ENCODE measurements around the gene PITPNM3.

The PITPNM3 gene

DNA sequence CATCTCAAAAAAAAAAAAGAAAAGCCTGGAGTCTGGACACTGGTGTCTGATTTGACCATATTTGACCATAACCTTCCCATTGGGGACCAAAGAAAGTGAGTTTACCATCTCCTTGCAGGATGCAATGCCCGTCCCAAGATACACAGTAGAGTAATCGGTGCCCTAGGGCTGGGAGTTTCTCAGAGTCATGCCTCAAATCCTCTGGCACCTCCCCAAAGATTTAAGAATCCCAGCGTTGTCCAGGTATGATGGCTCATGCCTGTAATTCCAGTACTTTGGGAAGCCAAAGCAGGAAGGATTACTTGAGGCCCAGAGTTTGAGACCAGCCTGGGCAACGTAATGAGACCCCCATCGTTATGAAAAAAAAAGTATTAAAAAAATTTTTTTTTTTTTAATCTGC is 5.0 kb downstream of the PITPNM3 start:
- DNase-seq = no peak

DNA sequence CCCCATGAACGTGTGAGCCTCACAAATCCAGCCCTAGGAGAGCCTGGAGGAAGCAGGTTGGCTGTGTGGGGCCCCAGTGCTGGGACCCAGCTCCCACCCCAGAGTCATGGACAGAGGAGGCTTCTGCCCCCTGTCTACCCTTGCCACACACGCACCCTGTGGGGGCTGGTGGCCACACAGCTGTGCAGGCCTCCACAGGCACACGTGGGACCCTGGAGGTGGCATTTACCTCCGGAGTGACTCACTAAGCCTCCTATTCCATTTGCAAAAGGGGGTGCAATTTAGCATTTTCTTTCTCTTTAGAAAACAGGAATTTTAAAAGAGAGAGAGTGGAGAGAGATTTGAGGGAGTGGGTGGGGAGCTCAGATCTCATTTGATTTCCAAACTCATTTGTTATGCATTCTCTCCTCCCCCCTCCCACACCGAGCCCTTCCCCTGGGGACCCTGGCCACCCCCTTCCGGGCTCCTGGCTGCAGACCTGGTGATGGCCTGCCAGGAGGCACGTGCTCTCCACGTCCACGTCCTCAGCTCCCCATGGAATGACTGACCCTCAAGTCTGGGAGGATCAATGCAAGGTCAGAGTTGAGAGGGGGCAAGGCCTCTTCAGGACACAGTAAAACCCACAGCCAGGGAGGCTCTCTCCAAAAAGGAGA is 6.8 kb downstream of the PITPNM3 start:
- DNase-seq = no peak

DNA sequence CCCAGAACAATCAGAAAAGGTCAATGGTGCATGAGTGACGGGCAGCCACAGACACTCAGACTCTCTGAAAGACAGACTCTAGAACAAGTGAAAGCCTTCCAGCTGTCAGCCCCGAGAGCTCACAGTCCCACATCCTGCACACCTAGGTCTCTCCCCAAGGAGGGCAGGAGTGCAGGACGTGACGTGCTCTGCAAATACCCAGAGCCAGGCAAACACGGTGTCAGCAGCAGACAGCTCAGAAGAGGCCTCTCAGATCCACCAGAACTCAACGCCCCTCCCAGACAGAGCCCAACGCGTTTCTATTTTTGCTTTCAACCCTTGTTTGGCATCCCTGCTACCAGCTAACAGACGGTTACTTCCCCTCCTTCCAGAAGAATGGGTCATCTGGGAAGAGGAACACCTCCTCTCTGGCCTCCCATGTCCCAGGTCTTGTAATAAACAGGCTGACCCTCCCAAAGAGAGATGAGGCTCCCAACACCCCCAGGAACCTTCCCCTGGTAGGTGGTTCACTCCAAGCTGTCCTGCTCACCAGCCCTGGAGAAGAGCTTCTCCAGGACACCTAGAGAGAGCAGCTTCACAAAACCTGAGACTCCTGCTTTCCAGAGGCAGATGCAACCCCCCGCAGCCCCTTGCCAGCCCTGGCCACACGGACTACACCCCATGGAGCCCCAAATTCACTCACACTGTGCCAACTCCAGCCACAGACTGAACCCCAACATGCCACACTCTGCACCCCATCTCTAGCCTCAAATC is 7.6 kb downstream of the PITPNM3 start:
- DNase-seq = no peak

DNA sequence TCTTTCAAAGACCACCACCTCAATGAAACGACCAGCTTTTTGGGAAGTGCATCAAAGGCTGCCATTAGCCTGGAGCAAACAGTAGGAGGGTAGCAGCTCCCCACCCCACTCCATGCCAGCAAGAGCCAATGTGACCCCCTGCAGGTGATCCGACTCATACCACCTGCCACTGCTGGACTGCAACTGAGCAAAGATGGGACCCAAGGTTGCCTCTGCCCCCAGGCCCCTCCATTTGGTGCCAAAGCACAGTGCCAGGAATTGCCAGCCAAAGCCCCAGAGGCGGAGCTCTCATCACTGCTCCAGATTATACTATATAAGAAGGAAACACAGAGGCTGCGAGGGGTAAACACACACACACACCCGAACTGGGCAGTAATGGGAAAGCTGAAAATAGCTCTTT is 8.3 kb downstream of the PITPNM3 start:
- DNase-seq = no peak

DNA sequence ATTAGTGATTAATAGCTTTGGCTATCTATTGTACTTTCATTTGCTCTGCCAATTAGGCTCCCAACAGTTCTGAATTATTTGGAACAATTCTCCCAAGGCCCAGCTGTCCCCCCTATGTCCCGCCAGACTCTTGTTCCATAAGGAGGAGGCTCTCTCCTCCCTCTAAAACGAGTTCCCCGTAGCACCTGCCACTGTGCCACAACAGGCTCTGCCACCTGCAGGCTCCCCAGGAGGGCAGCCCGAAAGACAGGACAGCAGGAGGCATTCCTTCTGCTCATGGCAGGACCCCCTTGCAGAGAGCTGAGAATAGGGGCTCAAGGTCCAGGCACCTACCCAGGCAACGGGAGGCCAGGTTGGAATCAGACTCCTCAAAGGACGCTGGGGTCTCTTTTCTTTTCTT is 9.0 kb downstream of the PITPNM3 start:
- DNase-seq = no peak

DNA sequence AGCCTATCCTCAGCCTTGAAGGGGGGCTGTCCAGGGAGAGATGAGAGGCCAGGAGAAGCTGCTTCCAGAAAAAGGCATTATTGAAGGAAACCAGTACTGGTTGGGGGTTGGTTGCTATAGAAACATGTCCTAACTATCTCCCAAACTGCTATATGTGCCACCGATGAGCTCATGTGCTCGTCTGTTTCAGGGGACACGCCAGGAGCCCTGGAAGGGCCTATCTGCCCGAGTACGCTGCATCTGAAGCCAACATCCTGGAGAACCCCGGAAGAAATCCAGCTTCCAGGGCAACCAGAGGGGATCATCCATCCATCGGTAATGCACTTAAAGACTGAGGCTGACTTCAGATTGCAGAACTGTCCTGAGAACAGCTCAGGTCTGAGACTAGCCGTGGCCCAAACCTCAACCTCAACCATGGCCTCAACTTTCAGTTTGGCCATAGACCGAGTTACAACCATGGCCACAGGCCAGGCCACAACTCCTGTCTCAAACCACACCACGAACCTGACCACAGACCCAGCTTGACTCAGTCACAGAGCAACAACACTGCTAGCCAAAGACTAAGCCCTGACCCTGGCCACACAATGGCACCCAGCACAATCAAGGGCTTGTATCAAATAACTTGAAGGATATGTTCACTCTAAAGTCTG is 10.2 kb downstream of the PITPNM3 start:
- DNase-seq = no peak

DNA sequence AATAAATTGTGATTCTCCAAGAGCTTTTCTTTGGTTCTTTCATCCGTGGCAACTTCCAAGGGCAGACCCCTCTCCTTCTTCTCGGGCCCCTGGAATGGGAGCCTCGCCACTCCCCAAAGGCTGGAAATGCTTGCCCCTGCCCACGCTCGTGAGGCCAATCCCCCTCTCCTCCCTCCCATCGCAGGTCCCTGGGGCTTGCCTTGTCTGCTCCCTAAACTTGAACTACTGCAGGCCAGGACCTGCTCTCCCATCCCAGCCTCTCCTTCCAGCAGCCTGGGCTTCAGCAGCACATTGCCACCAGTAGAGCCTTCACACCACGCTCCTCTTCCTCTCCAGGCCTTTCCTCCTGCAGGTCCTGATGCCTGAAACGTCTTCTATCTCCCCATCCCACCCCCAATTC is 11.1 kb downstream of the PITPNM3 start:
- no peak for DNase-seq

DNA sequence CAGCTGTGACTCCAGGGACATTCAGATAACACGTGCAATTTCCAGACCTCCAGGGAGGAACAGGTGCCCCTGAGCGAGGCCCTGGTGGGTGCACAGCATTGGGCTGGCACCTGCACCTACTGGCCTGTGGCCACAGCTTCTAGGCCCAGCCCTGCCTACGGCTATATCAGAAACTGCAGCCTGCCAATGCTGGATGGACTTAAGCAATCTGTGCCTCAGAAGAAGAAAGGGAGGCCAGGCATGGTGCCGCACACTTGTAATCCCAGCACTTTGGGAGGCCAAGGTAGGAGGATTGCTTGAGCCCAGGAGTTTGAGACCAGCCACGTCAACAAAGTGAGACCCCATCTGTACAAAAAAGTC is 12.4 kb downstream of the PITPNM3 start:
- no peak for DNase-seq

DNA sequence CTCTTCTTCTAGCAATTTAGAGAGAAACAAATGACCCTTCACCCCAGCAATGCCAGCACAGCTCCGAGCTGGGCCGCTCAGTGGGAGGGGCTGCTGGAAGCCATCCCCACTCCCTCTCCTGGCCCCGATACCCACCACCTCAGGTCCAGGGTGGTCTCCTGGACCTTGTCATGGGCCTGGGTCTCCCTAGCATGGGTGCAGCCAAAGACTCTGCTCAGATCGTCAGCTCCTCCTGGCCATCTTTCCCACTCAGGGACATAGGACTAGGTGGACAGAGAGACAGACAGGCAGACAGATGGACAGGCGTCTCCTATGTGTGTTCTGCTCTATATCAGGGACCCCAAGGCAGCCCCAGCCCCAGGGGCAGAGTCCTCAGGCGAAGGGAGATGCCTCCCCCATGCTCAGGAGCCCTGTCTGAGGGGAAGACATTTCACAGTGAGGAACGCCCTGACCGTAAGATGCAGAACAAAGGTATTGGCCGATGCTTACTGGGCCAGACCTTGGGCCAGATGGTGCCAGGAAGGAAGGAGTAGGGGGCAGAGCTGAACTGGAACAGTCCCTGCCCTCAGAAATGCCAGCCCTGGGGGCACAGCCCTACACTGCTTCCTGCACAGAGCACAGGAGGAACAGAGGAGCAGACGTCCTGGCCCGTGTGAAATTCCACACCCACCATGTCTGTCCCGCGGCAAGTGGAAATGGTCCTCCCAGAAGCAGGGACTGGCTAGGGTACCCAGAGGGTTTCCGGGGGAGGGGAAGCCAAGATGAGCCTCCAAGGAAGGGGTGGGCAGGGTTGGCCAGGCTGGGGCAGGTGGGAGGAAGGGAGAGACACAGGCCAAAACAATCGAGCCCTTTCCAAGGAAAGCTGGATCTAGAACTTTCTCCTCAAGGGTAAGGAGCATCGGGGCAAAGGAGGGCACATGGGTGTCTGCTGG is 13.0 kb downstream of the PITPNM3 start:
- no peak for DNase-seq

DNA sequence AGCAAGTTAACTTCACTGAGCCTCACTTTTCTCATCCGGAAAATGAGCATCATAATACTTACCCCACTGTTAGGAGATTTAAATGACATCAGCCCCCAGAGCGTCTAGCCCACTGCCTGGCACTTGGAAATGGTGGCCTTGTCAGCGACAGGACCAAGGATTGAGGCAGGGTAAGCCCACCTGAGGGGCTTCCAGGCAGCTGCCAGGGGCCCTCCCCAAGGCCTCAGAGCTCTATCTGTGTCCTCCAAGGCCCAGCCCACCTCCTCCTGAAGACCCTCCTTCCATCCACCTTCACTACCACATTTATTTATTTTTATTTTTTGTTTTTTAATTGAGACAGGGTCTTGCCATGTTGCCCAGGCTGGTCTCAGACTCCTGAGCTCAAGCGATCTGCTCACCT is 13.8 kb downstream of the PITPNM3 start:
- no peak for DNase-seq

DNA sequence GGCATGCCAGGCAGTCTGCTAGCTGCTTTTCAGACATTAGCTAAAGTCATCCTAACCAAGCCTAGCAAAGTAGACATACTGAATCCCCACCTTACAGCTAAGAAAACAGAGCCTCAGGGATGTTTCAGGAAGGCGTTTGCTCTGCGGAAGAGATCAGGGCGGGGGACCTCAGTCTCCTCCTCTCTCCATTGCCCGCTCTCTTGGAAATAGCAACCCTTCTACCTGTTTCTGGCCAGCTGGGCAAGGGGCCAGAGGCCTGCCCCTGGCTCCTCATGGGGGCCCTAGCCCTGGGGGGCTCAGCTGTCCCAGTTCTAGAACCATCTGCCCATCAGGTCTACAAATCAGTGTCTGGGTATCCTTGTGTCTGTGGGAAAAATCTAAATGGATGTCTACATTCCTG is 14.5 kb downstream of the PITPNM3 start:
- no peak for DNase-seq

DNA sequence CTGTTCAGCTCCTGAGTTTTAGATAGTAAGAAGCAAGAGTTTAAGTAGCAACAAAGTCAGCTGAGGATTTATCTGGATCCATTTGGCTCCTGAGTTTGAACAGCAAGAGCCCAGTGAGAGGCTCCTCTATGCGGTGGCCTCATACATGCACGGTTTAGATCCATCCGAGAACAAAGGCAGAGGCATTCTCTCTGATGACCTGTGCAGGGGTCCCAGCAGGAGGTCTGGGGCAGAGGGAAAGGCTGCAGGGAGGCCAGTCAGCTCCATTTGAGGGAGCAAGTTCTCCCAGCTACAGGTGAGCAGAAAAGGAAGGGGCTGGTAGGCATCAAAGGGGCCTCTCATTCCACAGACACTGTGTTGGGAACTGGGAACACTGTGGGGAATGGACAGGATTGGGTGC is 16.5 kb downstream of the PITPNM3 start:
- no peak for DNase-seq

DNA sequence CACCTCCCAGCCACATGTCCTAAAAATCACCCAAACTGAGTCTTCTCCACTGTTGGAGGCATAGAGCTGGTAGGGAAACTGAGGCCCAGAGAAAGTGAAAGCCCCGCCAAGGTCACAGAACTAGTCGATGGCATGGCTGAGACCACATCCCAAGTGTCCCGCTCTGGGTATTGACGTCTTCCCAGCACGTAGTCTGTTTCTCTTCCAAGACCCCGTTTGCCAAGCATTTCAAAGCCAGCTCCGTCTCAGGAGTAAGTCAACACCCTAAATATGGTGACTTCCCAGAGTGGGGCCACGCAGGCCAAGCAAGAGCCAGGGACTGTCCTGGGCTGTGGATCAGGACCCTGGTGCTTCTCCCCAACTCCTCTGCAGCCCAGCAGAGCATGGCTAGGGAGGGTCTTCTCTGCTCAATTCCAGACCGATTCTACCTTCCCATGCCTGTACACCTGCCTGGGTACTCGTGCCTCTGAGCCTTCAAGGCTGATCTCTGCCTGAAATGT is 19.7 kb downstream of the PITPNM3 start:
- no peak for DNase-seq

DNA sequence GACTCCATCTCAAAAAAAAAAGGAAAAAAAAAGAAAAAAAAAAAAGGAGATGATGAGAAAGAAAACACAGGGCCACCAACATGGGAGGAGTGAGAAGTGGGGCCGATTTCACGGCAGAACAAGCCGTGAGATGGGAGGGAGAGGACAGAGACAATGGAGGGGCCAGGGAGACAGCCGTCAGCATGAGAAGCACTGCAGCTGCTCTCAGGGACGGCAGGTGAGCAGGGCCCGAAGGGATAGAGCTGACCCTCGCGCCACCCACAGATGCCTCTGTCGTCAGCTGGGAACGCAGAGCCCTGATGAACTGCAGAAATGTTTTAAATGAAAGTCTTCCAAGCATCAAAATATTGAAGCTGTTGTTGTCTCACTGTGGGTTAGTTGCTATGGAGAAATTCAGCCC is 20.3 kb downstream of the PITPNM3 start:
- DNase-seq = no peak

DNA sequence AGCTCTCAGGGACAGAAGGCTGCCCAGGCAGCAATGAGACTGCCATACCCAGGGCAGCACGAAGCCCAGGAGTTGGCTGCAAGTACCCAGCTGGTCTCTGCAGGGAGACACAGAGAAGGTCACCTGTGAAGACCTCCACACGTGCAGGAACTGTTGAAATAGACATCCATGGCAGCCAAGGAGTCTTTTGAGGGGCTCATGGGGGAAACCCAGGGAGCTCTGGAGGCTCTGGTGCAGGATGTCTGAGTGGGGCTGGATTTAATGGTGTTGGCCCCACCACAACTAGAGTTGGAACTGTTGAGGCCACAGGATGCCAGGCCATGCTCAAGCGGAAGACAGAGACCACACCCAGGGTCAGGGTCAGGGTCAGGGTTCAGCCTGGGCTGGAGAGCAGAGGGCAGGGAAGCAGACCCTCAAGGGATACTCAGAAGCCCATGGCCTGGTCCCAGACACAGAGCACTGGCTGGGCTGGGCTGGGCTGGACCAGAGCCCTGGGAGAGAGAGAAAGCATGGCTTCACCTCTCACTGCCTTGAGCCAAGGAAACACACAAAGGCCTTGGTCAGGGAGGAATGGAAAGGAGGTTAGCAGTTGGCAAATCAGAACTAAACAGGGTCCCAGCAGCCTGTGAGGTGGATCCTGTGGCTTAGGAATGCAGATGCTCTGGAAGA is 21.4 kb downstream of the PITPNM3 start:
- no peak for DNase-seq

DNA sequence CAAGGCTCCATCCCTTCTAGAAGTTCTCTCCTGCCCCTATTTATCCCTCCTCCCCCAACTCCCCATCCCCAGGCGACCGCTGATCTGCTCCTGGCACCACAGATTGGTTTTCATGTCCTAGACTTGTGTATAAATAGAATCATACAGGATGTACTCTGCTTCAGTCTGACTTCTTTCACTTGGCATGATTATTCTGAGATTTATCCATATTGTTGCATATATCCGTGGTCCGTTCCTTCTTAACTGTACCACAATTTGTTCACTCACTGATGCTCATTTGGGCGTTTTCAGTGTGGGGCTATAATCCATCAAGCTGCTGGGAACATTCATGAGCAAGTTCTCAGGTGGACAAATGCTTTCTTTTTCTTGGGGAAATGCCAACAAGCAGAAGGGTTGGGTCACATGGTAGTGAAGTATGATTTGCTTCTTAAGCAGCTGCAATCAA is 23.9 kb downstream of the PITPNM3 start:
- DNase-seq = no peak

DNA sequence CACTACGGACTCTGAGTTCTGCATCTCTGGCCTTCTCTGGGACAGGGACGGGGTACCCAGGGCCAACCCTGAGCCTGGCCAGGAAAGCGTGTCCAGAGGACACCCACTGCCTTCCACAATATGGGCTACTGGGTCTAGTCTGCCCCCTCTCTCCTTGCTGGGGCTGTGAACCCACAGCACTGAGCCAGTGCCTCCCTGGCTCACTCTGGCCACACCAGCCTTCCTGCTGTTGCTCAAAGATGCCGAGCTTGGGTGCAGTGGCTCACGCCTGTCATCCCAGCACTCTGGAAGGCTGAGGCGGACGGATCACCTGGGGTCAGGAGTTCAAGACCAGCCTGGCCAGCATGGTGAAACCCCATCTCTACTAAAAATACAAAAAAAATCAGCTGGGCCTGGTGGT is 24.8 kb downstream of the PITPNM3 start:
- DNase-seq = no peak

DNA sequence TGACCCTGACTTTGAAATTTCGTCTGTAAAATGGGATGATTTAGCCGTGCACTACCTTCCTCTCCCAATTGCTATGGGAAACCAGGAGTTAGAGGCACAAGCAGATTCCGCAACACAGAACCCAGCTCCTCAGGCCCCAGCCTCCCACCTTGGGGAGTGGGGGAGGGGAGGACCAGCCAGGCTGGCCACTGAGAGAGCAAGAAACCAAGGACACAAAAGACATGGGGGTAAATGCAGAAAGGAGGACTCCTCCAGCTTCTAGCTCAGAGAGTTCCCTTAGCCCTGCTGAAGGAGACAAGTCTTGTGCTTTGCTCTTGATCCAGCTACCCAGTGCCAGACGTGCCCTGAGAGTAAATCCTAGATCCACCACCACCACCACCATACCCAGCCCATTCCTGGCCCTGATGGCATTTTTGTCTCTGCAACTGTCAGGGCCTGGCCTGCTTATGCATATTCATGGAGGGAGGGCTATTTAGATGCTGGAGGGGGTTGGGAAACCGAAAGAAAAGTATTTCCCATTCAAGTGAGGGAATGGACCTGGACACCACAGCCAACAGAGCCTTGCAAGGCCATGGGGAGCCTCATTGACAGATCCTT is 25.9 kb downstream of the PITPNM3 start:
- DNase-seq = no peak

DNA sequence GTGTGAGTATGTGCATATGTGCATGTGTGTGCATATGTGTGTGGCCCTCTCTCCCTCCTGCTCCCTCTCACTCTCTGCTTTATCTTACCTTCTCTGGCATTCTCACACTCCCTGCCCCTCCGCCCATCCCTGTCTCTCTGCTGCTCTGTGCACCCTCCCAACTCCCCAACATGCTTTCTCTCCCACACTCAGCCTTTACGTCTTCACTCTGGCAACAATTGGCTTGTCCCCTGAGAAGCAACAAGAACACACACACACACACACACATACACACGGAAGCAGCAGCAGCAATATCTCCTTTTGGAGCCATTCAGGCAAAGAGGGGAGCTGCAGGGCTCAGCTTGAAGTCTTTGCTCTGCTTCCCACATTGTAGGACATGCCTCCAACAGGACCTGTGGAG is 27.8 kb downstream of the PITPNM3 start:
- DNase-seq = no peak

DNA sequence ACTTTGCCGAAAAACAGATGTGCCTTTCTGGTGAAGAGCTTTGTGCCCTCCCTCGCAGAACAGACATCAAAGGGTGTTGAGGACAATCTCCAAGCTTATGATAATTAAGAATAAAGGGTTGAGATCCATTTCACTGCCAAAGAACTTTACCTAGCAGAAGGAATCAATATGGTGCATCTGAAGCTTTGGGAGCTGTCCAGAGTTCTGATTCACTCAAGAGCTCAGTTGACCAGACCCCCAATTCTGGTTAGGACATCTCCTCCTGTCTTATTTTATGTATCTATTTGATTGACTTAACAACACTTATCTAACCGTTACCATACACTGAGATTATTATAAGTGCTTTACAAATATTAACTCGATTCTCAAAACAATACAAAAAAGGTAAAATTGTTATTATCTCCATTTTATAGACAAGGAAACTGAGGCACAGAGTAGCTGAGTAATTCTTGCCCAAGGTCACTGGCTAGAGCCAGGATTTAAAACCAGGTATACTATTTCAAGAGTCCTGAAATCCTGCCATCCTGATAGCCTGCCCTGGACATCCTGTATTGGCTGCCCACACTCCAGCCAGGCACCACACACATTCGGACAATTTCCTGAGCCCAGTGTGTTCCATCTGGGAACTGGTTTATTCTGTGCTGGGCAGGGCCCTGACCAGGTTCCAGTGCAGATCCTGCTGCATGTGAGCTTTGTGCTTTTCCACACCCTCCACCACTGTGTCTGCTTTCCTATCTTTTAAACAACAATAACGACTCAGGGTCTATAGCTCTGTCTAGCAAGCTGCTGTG is 29.8 kb downstream of the PITPNM3 start:
- DNase-seq = no peak

DNA sequence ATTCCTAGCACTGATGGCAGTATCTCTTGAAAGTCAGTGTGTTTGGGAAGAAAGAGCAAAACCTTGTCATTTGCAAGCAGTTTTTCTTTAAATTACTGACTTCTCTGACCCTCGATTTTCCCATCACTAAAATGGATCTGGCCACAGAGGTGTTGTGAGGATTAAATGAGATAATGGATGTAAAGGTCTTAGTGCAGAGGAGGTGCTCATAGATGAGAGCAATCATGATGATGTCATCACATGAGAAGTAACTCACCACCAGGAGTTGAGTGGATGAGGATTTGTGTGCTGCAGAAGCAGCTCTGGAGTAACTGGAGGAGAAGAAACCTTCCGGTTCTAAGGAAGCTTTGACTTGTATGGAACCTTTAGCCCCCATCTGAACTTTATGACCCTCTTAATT is 30.6 kb downstream of the PITPNM3 start:
- no peak for DNase-seq
